ENCODE results near the gene DIAPH3. TPM values are rescaled to one million over a fixed set of nuclear protein-coding genes. Genes with fewer than 3 reads are reported as not detected.

The DIAPH3 gene
- polyA plus RNA-seq, 1 of the 3 experiments (the other 2 are of a cell fraction) = 5.4 TPM

- Histone ChIP-seq H3F3A (replicated peaks; ENCODE audit: insufficient read depth) (no peaks in the 10 kb centered on the region), H3K9ac (no peak overlapping the region), H3K4me1 (ENCODE audit: control insufficient read depth in 1 of 2, insufficient read depth in 2 of 2, low read depth in 1 of 2, low read length in 1 of 2) (peaks cover 7 to 36% of the 10 kb centered on the region in 2 experiments; a peak in 3 of 4 replicates), H3K27me3 (ENCODE audit: insufficient read depth) (no peaks in the 10 kb centered on the region), H3K9me3 (no peaks in the 10 kb centered on the region), H3K79me2 (ENCODE audit: insufficient read depth) (no peaks in the 10 kb centered on the region), H3K9me2 (no peaks in the 10 kb centered on the region), H3K4me2 (no peak overlapping the region), H3K36me3 (replicated peaks in 1 of 2; ENCODE audit: control insufficient read depth in 1 of 2, insufficient read depth in 2 of 2, low read length in 1 of 2) (no peaks in the 10 kb centered on the region), H4K20me1 (ENCODE audit: insufficient read depth) (no peaks in the 10 kb centered on the region), H3K4me3 (ENCODE audit: low read depth in 2 of 2, low read length in 1 of 2) (no peak overlapping the region; a peak in 1 of 4 replicates), H3K27ac (ENCODE audit: low read depth in 2 of 2, low read length in 1 of 2) (no peak overlapping the region), H2AFZ (ENCODE audit: low read depth) (no peak overlapping the region)
- DNase-seq = no peak
- ChIA-PET CTCF (interaction anchor here (0.6 to 5.6 kb wide), 16 partner anchors 8 to 751 kb away, joined by 3 to 60 read pairs (median 3); no protein-coding TSS in a partner anchor), POLR2A (no interaction called here)
- TF ChIP-seq CTCF (IDR thresholded peaks at IDR 0.05) = peak; percentile 81
- peak; percentile 65 for TF ChIP-seq RAD21 (IDR thresholded peaks at IDR 0.05; ENCODE audit: low read length)
- TF ChIP-seq MEF2A (IDR thresholded peaks at IDR 0.05; ENCODE audit: borderline replicate concordance, low read depth) = no peak
- no peak for TF ChIP-seq CHD2 (IDR thresholded peaks at IDR 0.05; ENCODE audit: low read length, partially characterized antibody)
- TF ChIP-seq TCF12 (IDR thresholded peaks at IDR 0.05) = no peak
- TF ChIP-seq REST (IDR thresholded peaks at IDR 0.05; ENCODE audit: low read depth, low read length) = no peak
- TF ChIP-seq FOXJ3 (CRISPR knock-in tag; IDR thresholded peaks at IDR 0.05) = no peak
- peak; percentile 63 for TF ChIP-seq SMC3 (IDR thresholded peaks at IDR 0.05; ENCODE audit: low read depth, low read length)
- TF ChIP-seq GABPA (IDR thresholded peaks at IDR 0.05; ENCODE audit: low read depth) = no peak
- no peak for TF ChIP-seq NRF1 (IDR thresholded peaks at IDR 0.05; ENCODE audit: low read depth, low read length)
- no peak for TF ChIP-seq RFX5 (IDR thresholded peaks at IDR 0.05; ENCODE audit: low read length)
- peak; percentile 93 for TF ChIP-seq PBX3 (IDR thresholded peaks at IDR 0.05)
- TF ChIP-seq TAF1 (IDR thresholded peaks at IDR 0.05; ENCODE audit: borderline replicate concordance, low read depth, low read length) = no peak
- WGBS (ENCODE audit: low lambda C conversion rate) = 79% methylated on average over 7 of the region's 7 CpGs
These were observed 483.2 kb downstream of the DIAPH3 start for GRCh38 chr13:59680429-59681024.

Measured in SK-N-SH (cell line).